NT2/D1 (cell line): ENCODE measurements around the gene SESTD1.

Source experiments
- YY1 ChIP-seq: IDR thresholded peaks from 2 replicates; pipeline ENCODE4 v1.6.1; 2011; ENCODE audit not compliant: insufficient read length, insufficient read depth
- ZNF274 ChIP-seq: IDR thresholded peaks from 2 replicates; pipeline ENCODE4 v1.6.1; 2011; ENCODE audit warnings: mild to moderate bottlenecking, low read depth, low read length

DNA sequence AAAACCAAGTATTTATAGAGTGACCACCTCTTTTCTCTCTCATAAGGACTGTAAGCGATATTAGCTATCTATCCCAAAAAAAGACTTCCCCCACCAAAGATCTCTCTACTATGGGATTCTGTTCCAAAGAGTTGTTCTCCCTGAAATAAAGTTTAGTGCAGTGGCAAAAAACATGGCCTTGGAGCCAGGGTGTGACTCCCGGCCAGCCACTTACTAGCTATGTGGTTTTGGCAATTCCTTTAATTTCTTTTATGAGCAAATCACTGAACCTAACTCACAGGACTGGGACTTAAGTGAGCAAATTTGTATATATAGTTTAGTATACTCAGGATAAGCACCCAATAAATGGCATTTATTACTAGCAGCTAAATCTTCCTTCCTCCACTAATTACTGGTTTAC lies 42.6 kb downstream of the SESTD1 start:
- TF ChIP-seq YY1 (no peak), ZNF274 (no peak)
